HepG2 (cell line): ENCODE measurements around the gene MFAP4. TPM values are rescaled to one million over a fixed set of nuclear protein-coding genes. Genes with fewer than 3 reads are reported as not detected.

Experiments used
- ATRX ChIP-seq: sonication (generic); formaldehyde crosslinking; IDR thresholded peaks from 2 replicates; pipeline ENCODE4 v1.4.0; 2020; ENCODE audit warnings: missing genetic modification reagents, borderline replicate concordance
- KDM2A ChIP-seq: sonication (generic); formaldehyde crosslinking; IDR thresholded peaks from 2 replicates; pipeline ENCODE4 v1.4.0; 2020; ENCODE audit warnings: low read depth, missing genetic modification reagents, borderline replicate concordance
- NFIB ChIP-seq: sonication (generic); formaldehyde crosslinking; IDR thresholded peaks from 2 replicates; pipeline ENCODE4 v1.9.0; 2021; ENCODE audit warnings: missing genetic modification reagents, mild to moderate bottlenecking, borderline replicate concordance
- NFIC ChIP-seq: IDR thresholded peaks from 2 replicates; pipeline ENCODE4 v1.6.1; 2012; ENCODE audit warnings: mild to moderate bottlenecking, low read length, inconsistent platforms
- SOX6 ChIP-seq, 2 experiments: fragments of 450-650 bp in 1 of 2; sonication (generic) in 1 of 2; formaldehyde crosslinking in 1 of 2; IDR thresholded peaks; 2 replicates each; pipeline versions ENCODE4 v1.4.0 to v1.6.1; 2017 to 2020; ENCODE audit warnings: antibody characterized with exemption in 1 of 2, mild to moderate bottlenecking in 1 of 2, missing genetic modification reagents in 1 of 2
- SUZ12 ChIP-seq: fragments of 150-350 bp; IDR thresholded peaks from 2 replicates; pipeline ENCODE4 v1.6.1; 2014; ENCODE audit warnings: low read depth, low read length
- ZBTB40 ChIP-seq, 2 experiments: fragments of 450-650 bp in 1 of 2; sonication (generic) in 1 of 2; formaldehyde crosslinking in 1 of 2; IDR thresholded peaks; 2 replicates each; pipeline versions ENCODE4 v1.6.1 to v1.8.0; 2016 to 2022; ENCODE audit warnings: antibody characterized with exemption in 1 of 2, mild to moderate bottlenecking in 1 of 2, missing genetic modification reagents in 1 of 2
- ZFP62 ChIP-seq: sonication (generic); formaldehyde crosslinking; IDR thresholded peaks from 2 replicates; pipeline ENCODE4 v1.4.0; 2020; ENCODE audit warnings: missing genetic modification reagents
- ZNF558 ChIP-seq: sonication (generic); formaldehyde crosslinking; IDR thresholded peaks from 2 replicates; pipeline ENCODE4 v1.9.0; 2022; ENCODE audit warnings: mild to moderate bottlenecking, missing genetic modification reagents, borderline replicate concordance
- polyA plus RNA-seq, 8 experiments: library from polyadenylated mRNA; depleted of rRNA in 3 of 8; stranded (reverse) in 7 of 8; unstranded in 1 of 8; fragments of >200 nt; fragmentation: Illumina TruSeq in 4 of 8; extraction: Trizol in 4 of 8; gene quantifications; 2 replicates each; pipeline versions ENCODE4 v1.2.1 to v1.2.3, GENCODE V29; 2011 to 2016; ENCODE audit warnings: low read depth in 4 of 8, missing spikeins in 1 of 8, mixed read lengths in 1 of 8; ENCODE audit not compliant: insufficient read depth in 1 of 8
- total RNA-seq, 5 experiments: library from RNA; depleted of rRNA; stranded (reverse); fragments of >200 nt; fragmentation: Illumina TruSeq; extraction: Trizol; gene quantifications; 2 replicates each; pipeline ENCODE4 v1.2.3, GENCODE V29; 2016; ENCODE audit warnings: low read depth in 1 of 5
- TF ChIP-seq, protein P1 (sequence below): sonication (generic); formaldehyde crosslinking; IDR thresholded peaks from 2 replicates; pipeline ENCODE4 v1.5.0; 2020; ENCODE audit warnings: missing genetic modification reagents
- TF ChIP-seq, protein P2 (sequence below), 2 experiments: sonication (generic) in 1 of 2; formaldehyde crosslinking in 1 of 2; IDR thresholded peaks; 2 replicates each; pipeline versions ENCODE4 v1.4.0 to v1.6.1; 2018 to 2020; ENCODE audit warnings: missing genetic modification reagents in 2 of 2, borderline replicate concordance in 1 of 2, low read depth in 1 of 2, mild to moderate bottlenecking in 1 of 2, missing biosample characterization in 1 of 2
- TF ChIP-seq, protein P3 (sequence below): sonication (generic); formaldehyde crosslinking; IDR thresholded peaks from 2 replicates; pipeline ENCODE4 v1.4.0; 2020; ENCODE audit warnings: low read depth, missing genetic modification reagents

Gene MFAP4
- total and polyA plus RNA-seq, 2 of the 13 experiments (the other 11 are each of a cell fraction or from before 2014, with no cell fraction given) = 0.08 TPM; not detected in 1

DNA sequence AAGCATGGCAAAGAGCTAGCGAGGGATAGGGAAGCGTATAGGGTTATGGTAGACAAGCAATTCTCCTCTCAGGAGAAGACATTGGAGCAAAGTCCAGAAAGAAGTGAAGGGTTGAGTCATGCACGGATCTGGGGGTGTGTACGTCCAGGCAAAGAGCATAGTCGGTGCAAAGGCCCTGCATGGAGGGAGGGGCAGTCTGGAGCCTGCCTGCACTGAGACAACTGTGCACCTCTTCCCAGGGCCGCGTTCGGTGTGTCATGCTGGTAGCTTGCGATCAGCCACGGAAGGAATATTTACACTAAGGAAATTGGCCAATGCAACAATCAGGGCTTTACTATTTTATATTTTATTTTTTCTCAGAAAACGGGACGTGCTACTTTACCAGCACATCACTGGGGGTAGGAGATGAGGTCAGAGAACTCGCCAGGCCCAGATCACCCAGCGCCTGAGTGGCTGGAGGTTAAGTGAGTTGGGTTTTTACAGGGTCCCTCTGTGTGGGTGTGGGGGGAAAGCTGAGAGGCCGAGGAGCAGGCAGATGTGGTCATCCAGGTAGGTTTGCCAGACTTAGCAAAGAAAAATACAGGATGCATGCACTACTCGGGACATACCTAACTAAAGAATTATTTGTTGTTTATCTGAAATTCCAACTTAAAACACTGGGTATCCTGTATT, 17.7 kb downstream of the MFAP4 start (continued):
- TF ChIP-seq KDM2A (CRISPR knock-in tag) (peak; percentile 41; the same call in 1 of the 2 replicates), NFIB (no peak), ZBTB40 (IDR thresholded peaks at IDR 0.05) (no peak), ZBTB40 (CRISPR knock-in tag; IDR thresholded peaks at IDR 0.05) (no peak), SUZ12 (no peak), ZNF558 (CRISPR knock-in tag) (no peak), ZFP62 (CRISPR knock-in tag) (no peak), SOX6 (IDR thresholded peaks at IDR 0.05) (no peak), SOX6 (CRISPR knock-in tag; IDR thresholded peaks at IDR 0.05) (no peak), ATRX (CRISPR knock-in tag) (no peak), NFIC (no peak)
- TF ChIP-seq, protein P1, sequence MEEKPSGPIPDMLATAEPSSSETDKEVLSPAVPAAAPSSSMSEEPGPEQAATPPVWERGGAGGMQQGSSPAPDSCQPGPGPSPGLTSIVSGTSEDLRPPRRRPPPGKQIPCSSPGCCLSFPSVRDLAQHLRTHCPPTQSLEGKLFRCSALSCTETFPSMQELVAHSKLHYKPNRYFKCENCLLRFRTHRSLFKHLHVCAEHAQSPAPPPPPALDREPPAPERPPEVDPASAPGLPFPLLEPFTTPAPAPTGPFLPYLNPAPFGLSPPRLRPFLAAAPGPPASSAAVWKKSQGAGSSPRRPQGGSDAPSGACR = no peak
- TF ChIP-seq, protein P2, sequence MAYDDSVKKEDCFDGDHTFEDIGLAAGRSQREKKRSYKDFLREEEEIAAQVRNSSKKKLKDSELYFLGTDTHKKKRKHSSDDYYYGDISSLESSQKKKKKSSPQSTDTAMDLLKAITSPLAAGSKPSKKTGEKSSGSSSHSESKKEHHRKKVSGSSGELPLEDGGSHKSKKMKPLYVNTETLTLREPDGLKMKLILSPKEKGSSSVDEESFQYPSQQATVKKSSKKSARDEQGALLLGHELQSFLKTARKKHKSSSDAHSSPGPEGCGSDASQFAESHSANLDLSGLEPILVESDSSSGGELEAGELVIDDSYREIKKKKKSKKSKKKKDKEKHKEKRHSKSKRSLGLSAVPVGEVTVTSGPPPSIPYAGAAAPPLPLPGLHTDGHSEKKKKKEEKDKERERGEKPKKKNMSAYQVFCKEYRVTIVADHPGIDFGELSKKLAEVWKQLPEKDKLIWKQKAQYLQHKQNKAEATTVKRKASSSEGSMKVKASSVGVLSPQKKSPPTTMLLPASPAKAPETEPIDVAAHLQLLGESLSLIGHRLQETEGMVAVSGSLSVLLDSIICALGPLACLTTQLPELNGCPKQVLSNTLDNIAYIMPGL (CRISPR knock-in tag; IDR thresholded peaks at IDR 0.05; ENCODE audit: borderline replicate concordance in 1 of 2, low read depth in 1 of 2) = no peak
- TF ChIP-seq, protein P3, sequence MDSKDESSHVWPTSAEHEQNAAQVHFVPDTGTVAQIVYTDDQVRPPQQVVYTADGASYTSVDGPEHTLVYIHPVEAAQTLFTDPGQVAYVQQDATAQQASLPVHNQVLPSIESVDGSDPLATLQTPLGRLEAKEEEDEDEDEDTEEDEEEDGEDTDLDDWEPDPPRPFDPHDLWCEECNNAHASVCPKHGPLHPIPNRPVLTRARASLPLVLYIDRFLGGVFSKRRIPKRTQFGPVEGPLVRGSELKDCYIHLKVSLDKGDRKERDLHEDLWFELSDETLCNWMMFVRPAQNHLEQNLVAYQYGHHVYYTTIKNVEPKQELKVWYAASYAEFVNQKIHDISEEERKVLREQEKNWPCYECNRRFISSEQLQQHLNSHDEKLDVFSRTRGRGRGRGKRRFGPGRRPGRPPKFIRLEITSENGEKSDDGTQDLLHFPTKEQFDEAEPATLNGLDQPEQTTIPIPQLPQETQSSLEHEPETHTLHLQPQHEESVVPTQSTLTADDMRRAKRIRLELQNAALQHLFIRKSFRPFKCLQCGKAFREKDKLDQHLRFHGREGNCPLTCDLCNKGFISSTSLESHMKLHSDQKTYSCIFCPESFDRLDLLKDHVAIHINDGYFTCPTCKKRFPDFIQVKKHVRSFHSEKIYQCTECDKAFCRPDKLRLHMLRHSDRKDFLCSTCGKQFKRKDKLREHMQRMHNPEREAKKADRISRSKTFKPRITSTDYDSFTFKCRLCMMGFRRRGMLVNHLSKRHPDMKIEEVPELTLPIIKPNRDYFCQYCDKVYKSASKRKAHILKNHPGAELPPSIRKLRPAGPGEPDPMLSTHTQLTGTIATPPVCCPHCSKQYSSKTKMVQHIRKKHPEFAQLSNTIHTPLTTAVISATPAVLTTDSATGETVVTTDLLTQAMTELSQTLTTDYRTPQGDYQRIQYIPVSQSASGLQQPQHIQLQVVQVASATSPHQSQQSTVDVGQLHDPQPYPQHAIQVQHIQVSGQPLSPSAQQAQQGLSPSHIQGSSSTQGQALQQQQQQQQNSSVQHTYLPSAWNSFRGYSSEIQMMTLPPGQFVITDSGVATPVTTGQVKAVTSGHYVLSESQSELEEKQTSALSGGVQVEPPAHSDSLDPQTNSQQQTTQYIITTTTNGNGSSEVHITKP (CRISPR knock-in tag) = no peak
